Measurements from ENCODE around the gene ZDHHC17.

- TF ChIP-seq NFIC (IDR thresholded peaks at IDR 0.05) (no peak), RAD21 (IDR thresholded peaks at IDR 0.05; ENCODE audit: low read depth) (no peak), MAX (IDR thresholded peaks at IDR 0.05) (no peak), EP300 (IDR thresholded peaks at IDR 0.05; ENCODE audit: borderline replicate concordance) (no peak), CEBPB (IDR thresholded peaks at IDR 0.05) (no peak), REST (IDR thresholded peaks at IDR 0.05; ENCODE audit: low read depth) (no peak), FOXM1 (IDR thresholded peaks at IDR 0.05; ENCODE audit: borderline replicate concordance, low read depth) (no peak), TAF1 (IDR thresholded peaks at IDR 0.05; ENCODE audit: low read depth) (no peak), CREB1 (IDR thresholded peaks at IDR 0.05; ENCODE audit: low read depth) (no peak)
Measured at GRCh38 chr12:76777765-76778216, 13.9 kb downstream of the ZDHHC17 start.

Measured in Ishikawa (cell line).